ENCODE data around the gene C1orf116. TPM values are rescaled to one million over a fixed set of nuclear protein-coding genes. Genes with fewer than 3 reads are reported as not detected.

Gene C1orf116
- total and polyA plus RNA-seq, 4 donors, result 0.27 to 0.79 (median 0.46) TPM

GRCh38 chr1:207007352-207008033 lies 25.1 kb downstream of the C1orf116 start:
- WGBS, result 88% methylated on average over 5 of the region's 5 CpGs
- no peak for DNase-seq (ENCODE audit: low spot score)
- TF ChIP-seq ZBTB33 (IDR thresholded peaks at IDR 0.05) (no peak), SP1 (IDR thresholded peaks at IDR 0.05) (peak; percentile 28), YY1 (IDR thresholded peaks at IDR 0.05) (no peak)
- no peaks in the 10 kb centered on the region for H3K9me3 ChIP-seq (ENCODE audit: control insufficient read depth in 4 of 4, low read length in 3 of 4)
- no peak overlapping the region for H3K27ac ChIP-seq (ENCODE audit: low read depth in 1 of 2, low read length in 2 of 2)
- no peak overlapping the region for H3K9ac ChIP-seq (ENCODE audit: low read depth in 1 of 2, low read length in 2 of 2)
- no peaks in the 10 kb centered on the region for H3K27me3 ChIP-seq (ENCODE audit: control insufficient read depth in 4 of 4, insufficient read depth in 4 of 4, low read length in 3 of 4)
- peaks cover 5 to 16% (median 11%) of the 10 kb centered on the region in 4 donors for H3K4me1 ChIP-seq (ENCODE audit: control insufficient read depth in 4 of 4, insufficient read depth in 4 of 4, low read length in 3 of 4)
- H3K36me3 ChIP-seq (ENCODE audit: control insufficient read depth in 4 of 4, insufficient read depth in 3 of 4, low read depth in 1 of 4, low read length in 3 of 4), result no peaks in the 10 kb centered on the region
- H3K4me3 ChIP-seq (ENCODE audit: low read depth in 1 of 3, low read length in 3 of 3), result no peak overlapping the region

- no peak overlapping the region for H3K9ac ChIP-seq (ENCODE audit: low read depth in 1 of 2, low read length in 2 of 2)
- H3K4me1 ChIP-seq (ENCODE audit: control insufficient read depth in 4 of 4, insufficient read depth in 4 of 4, low read length in 3 of 4), result peaks cover 5 to 16% (median 11%) of the 10 kb centered on the region in 4 donors
- no peaks in the 10 kb centered on the region for H3K27me3 ChIP-seq (ENCODE audit: control insufficient read depth in 4 of 4, insufficient read depth in 4 of 4, low read length in 3 of 4)
- DNase-seq (ENCODE audit: low spot score), result no peak
- no peak overlapping the region for H3K4me3 ChIP-seq (ENCODE audit: low read depth in 1 of 3, low read length in 3 of 3)
- no peaks in the 10 kb centered on the region for H3K9me3 ChIP-seq (ENCODE audit: control insufficient read depth in 4 of 4, low read length in 3 of 4)
- no peak overlapping the region for H3K27ac ChIP-seq (ENCODE audit: low read depth in 1 of 2, low read length in 2 of 2)
- 87% methylated on average over 3 of the region's 3 CpGs for WGBS
- no peaks in the 10 kb centered on the region for H3K36me3 ChIP-seq (ENCODE audit: control insufficient read depth in 4 of 4, insufficient read depth in 3 of 4, low read depth in 1 of 4, low read length in 3 of 4)
- no peak for TF ChIP-seq REST (IDR thresholded peaks at IDR 0.05)
- TF ChIP-seq FOXA2 (IDR thresholded peaks at IDR 0.05), result no peak
- TF ChIP-seq TAF1 (conservative IDR thresholded peaks at IDR 0.05), result no peak
- TF ChIP-seq GABPA (IDR thresholded peaks at IDR 0.05 in 1 of 2, conservative IDR thresholded peaks at IDR 0.05 in 1 of 2), result no peak
- no peak for TF ChIP-seq YY1 (IDR thresholded peaks at IDR 0.05)
- TF ChIP-seq CTCF (IDR thresholded peaks at IDR 0.05; ENCODE audit: low read depth, low read length, missing input control), result no peak
- TF ChIP-seq ATF3 (IDR thresholded peaks at IDR 0.05), result no peak
- no peak for TF ChIP-seq NR2F2 (IDR thresholded peaks at IDR 0.05)
- TF ChIP-seq ZBTB33 (IDR thresholded peaks at IDR 0.05), result no peak
- no peak for TF ChIP-seq HNF4G (IDR thresholded peaks at IDR 0.05)
- no peak for TF ChIP-seq SP1 (IDR thresholded peaks at IDR 0.05)
- no peak for TF ChIP-seq EGR1 (IDR thresholded peaks at IDR 0.05; ENCODE audit: low read depth in 2 of 2)
- no peak for TF ChIP-seq JUND (IDR thresholded peaks at IDR 0.05)
- TF ChIP-seq HNF4A (conservative IDR thresholded peaks at IDR 0.05), result no peak
- TF ChIP-seq RXRA (IDR thresholded peaks at IDR 0.05), result no peak
- TF ChIP-seq MAX (IDR thresholded peaks at IDR 0.05), result no peak
- TF ChIP-seq FOXA1 (IDR thresholded peaks at IDR 0.05), result no peak
- no peak for TF ChIP-seq RAD21 (IDR thresholded peaks at IDR 0.05)
Measured at GRCh38 chr1:207006914-207007313, 25.6 kb downstream of the C1orf116 start.
